ENCODE results near the gene VPS51. TPM values are rescaled to one million over a fixed set of nuclear protein-coding genes. Genes with fewer than 3 reads are reported as not detected.

VPS51 gene
- total and polyA plus RNA-seq, 2 of the 13 experiments (the other 11 are each of a cell fraction or from before 2014, with no cell fraction given) = 76.3 to 90.6 TPM

GRCh38 chr11:65121865-65122696 is 26.1 kb downstream of the VPS51 start, which contains the start of the genes FAU and MRPL49 (continued):
- TF ChIP-seq, protein P1, sequence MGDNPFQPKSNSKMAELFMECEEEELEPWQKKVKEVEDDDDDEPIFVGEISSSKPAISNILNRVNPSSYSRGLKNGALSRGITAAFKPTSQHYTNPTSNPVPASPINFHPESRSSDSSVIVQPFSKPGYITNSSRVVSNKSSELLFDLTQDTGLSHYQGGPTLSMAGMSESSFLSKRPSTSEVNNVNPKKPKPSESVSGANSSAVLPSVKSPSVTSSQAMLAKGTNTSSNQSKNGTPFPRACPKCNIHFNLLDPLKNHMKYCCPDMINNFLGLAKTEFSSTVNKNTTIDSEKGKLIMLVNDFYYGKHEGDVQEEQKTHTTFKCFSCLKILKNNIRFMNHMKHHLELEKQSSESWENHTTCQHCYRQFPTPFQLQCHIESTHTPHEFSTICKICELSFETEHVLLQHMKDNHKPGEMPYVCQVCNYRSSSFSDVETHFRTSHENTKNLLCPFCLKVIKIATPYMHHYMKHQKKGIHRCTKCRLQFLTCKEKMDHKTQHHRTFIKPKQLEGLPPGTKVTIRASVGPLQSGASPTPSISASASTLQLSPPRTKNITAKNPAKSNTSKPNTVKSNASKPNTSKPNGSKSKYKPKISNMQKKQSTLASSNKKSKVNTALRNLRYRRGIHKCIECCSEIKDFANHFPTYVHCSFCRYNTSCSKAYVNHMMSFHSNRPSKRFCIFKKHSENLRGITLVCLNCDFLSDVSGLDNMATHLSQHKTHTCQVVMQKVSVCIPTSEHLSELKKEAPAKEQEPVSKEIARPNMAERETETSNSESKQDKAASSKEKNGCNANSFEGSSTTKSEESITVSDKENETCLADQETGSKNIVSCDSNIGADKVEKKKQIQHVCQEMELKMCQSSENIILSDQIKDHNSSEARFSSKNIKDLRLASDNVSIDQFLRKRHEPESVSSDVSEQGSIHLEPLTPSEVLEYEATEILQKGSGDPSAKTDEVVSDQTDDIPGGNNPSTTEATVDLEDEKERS (CRISPR knock-in tag; IDR thresholded peaks at IDR 0.05) = no peak
- TF ChIP-seq NPAS2 (CRISPR knock-in tag; IDR thresholded peaks at IDR 0.05; ENCODE audit: borderline replicate concordance) (no peak), FOXK1 (CRISPR knock-in tag; IDR thresholded peaks at IDR 0.05; ENCODE audit: borderline replicate concordance, low read depth) (peak; percentile 93), SP140L (CRISPR knock-in tag; IDR thresholded peaks at IDR 0.05; ENCODE audit: borderline replicate concordance) (no peak), ZNF616 (CRISPR knock-in tag; IDR thresholded peaks at IDR 0.05; ENCODE audit: low read depth) (no peak), ZMYM3 (CRISPR knock-in tag; IDR thresholded peaks at IDR 0.05) (no peak), CBFB (CRISPR knock-in tag; IDR thresholded peaks at IDR 0.05) (peak; percentile 90; the same call in 1 of the 2 replicates), SMAD9 (CRISPR knock-in tag; IDR thresholded peaks at IDR 0.05) (peak; percentile 82), RFX5 (IDR thresholded peaks at IDR 0.05; ENCODE audit: low read depth, low read length) (peak; percentile 57; the same call in 1 of the 2 replicates), BRCA1 (CRISPR knock-in tag; IDR thresholded peaks at IDR 0.05) (no peak), REST (IDR thresholded peaks at IDR 0.05; ENCODE audit: borderline replicate concordance in 1 of 2, low read depth in 1 of 2, low read length in 2 of 2) (no peak; a peak in 1 of 4 replicates), ZZZ3 (CRISPR knock-in tag; IDR thresholded peaks at IDR 0.05; ENCODE audit: borderline replicate concordance) (peak; percentile 88; the same call in 1 of the 2 replicates), NR3C1 (CRISPR knock-in tag; IDR thresholded peaks at IDR 0.05) (no peak), TOPORS (CRISPR knock-in tag; IDR thresholded peaks at IDR 0.05) (no peak), TGIF2 (CRISPR knock-in tag; IDR thresholded peaks at IDR 0.05) (peak; percentile 96), HCFC1 (IDR thresholded peaks at IDR 0.05; ENCODE audit: low read depth, low read length) (peak; percentile 62), ZNF232 (CRISPR knock-in tag; IDR thresholded peaks at IDR 0.05; ENCODE audit: borderline replicate concordance) (peak; percentile 89), HNRNPUL1 (IDR thresholded peaks at IDR 0.05; ENCODE audit: low read depth, low read length) (no peak)
- TF ChIP-seq, protein P2, sequence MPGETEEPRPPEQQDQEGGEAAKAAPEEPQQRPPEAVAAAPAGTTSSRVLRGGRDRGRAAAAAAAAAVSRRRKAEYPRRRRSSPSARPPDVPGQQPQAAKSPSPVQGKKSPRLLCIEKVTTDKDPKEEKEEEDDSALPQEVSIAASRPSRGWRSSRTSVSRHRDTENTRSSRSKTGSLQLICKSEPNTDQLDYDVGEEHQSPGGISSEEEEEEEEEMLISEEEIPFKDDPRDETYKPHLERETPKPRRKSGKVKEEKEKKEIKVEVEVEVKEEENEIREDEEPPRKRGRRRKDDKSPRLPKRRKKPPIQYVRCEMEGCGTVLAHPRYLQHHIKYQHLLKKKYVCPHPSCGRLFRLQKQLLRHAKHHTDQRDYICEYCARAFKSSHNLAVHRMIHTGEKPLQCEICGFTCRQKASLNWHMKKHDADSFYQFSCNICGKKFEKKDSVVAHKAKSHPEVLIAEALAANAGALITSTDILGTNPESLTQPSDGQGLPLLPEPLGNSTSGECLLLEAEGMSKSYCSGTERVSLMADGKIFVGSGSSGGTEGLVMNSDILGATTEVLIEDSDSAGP (CRISPR knock-in tag; IDR thresholded peaks at IDR 0.05; ENCODE audit: borderline replicate concordance) = peak; percentile 70; the same call in 1 of the 2 replicates
